ENCODE results near the gene COL4A2.

Gene COL4A2

DNA sequence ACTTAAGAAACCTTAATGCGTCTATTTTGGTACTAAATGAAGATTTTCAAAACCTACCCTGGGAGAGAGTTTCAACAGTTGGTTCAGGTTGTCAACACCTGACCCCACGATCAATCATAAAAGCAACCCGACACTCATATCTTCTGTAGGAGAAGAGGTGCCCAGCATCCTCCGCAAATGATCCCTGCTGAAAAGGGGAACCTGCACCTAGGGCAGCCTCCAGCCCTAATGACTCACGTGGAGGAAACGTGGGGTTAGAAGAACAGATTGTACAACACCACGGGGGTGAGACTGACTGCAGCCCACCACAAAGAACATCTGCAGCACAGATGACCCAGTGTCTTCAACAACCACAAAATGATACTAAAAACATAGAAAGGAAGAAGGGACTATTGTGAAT, 138.1 kb downstream of the COL4A2 start:
- no peak overlapping the region for H2AFZ ChIP-seq (ENCODE audit: low read length)
- no peaks in the 10 kb centered on the region for H3K4me1 ChIP-seq (ENCODE audit: insufficient read depth, low read length, poor library complexity, severe bottlenecking)
- no peaks in the 10 kb centered on the region for H3F3A ChIP-seq (ENCODE audit: low read depth)
- no peak overlapping the region for H3K9ac ChIP-seq (ENCODE audit: low read depth, low read length, poor library complexity, severe bottlenecking)
- TF ChIP-seq, protein P1, sequence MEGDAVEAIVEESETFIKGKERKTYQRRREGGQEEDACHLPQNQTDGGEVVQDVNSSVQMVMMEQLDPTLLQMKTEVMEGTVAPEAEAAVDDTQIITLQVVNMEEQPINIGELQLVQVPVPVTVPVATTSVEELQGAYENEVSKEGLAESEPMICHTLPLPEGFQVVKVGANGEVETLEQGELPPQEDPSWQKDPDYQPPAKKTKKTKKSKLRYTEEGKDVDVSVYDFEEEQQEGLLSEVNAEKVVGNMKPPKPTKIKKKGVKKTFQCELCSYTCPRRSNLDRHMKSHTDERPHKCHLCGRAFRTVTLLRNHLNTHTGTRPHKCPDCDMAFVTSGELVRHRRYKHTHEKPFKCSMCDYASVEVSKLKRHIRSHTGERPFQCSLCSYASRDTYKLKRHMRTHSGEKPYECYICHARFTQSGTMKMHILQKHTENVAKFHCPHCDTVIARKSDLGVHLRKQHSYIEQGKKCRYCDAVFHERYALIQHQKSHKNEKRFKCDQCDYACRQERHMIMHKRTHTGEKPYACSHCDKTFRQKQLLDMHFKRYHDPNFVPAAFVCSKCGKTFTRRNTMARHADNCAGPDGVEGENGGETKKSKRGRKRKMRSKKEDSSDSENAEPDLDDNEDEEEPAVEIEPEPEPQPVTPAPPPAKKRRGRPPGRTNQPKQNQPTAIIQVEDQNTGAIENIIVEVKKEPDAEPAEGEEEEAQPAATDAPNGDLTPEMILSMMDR (conservative IDR thresholded peaks at IDR 0.05; ENCODE audit: low read length), result no peak
- TF ChIP-seq EZH2phosphoT487 (IDR thresholded peaks at IDR 0.05; ENCODE audit: borderline replicate concordance), result no peak
- no peaks in the 10 kb centered on the region for H3K9me3 ChIP-seq (ENCODE audit: insufficient read depth, low read depth, low read length)
- no peaks in the 10 kb centered on the region for H3K9me2 ChIP-seq (replicated peaks; ENCODE audit: low read depth, low read length)
- H3K79me2 ChIP-seq (ENCODE audit: insufficient read depth, low read length), result no peaks in the 10 kb centered on the region
- no peak overlapping the region for H3K4me2 ChIP-seq (ENCODE audit: low read depth, low read length, poor library complexity, severe bottlenecking)
- H3K4me3 ChIP-seq (ENCODE audit: low read length, poor library complexity, severe bottlenecking), result no peak overlapping the region
- H3K36me3 ChIP-seq (ENCODE audit: insufficient read depth, low read length), result no peaks in the 10 kb centered on the region
- H4K20me1 ChIP-seq (ENCODE audit: insufficient read depth, low read length, poor library complexity, severe bottlenecking), result no peaks in the 10 kb centered on the region
- no peaks in the 10 kb centered on the region for H3K27me3 ChIP-seq (ENCODE audit: insufficient read depth, low read length, poor library complexity, severe bottlenecking)

DNA sequence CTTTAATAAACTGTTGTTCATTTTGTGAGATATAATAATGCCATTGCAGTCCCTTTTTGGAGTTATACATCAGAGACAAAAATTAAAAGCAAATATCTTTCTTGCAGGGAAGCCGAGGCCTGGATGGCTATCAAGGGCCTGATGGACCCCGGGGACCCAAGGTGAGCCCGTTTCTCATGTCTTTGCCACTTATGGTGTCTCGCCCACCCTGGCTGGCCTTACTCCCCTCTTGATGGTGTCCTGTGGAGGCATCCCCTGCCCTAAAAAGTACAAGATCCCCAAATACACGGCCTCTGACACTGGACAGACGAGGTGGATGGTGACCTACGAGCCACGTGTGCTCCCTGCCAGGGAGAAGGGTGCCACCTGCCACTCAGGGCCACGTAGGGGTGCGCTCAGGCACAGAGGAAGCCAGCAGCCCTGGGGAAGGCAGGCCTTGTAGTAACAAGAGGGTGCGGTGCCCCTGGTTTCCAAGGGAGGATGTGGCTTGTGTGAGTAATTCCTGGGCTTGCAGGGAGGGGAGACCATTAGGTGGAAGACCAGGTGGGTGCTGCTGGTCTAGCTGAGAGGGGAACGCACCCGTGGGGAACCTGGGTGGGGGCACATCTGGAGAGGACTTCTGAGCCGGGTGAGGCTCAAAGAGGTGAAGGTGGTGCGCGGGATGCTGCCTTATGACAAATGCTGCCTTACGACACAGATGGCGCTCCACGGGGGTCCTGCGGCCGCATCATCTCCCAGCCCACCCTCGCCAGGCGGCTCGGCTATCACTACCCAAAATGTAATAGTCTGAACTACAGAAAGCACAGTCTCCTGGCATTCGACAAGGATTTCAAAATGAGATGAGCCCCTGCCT, 138.9 kb downstream of the COL4A2 start:
- no peaks in the 10 kb centered on the region for H3K9me3 ChIP-seq (ENCODE audit: insufficient read depth, low read depth, low read length)
- H3K9me2 ChIP-seq (replicated peaks; ENCODE audit: low read depth, low read length), result no peaks in the 10 kb centered on the region
- no peaks in the 10 kb centered on the region for H3K79me2 ChIP-seq (ENCODE audit: insufficient read depth, low read length)
- H3F3A ChIP-seq (ENCODE audit: low read depth), result no peaks in the 10 kb centered on the region
- no peaks in the 10 kb centered on the region for H4K20me1 ChIP-seq (ENCODE audit: insufficient read depth, low read length, poor library complexity, severe bottlenecking)
- no peak overlapping the region for H2AFZ ChIP-seq (ENCODE audit: low read length)
- TF ChIP-seq, protein P1 (conservative IDR thresholded peaks at IDR 0.05; ENCODE audit: low read length), result no peak
- no peak for TF ChIP-seq EZH2phosphoT487 (IDR thresholded peaks at IDR 0.05; ENCODE audit: borderline replicate concordance)
- H3K4me3 ChIP-seq (ENCODE audit: low read length, poor library complexity, severe bottlenecking), result no peak overlapping the region
- no peak overlapping the region for H3K4me2 ChIP-seq (ENCODE audit: low read depth, low read length, poor library complexity, severe bottlenecking)
- no peaks in the 10 kb centered on the region for H3K27me3 ChIP-seq (ENCODE audit: insufficient read depth, low read length, poor library complexity, severe bottlenecking)
- H3K9ac ChIP-seq (ENCODE audit: low read depth, low read length, poor library complexity, severe bottlenecking), result no peak overlapping the region
- H3K36me3 ChIP-seq (ENCODE audit: insufficient read depth, low read length), result no peaks in the 10 kb centered on the region
- no peaks in the 10 kb centered on the region for H3K4me1 ChIP-seq (ENCODE audit: insufficient read depth, low read length, poor library complexity, severe bottlenecking)

DNA sequence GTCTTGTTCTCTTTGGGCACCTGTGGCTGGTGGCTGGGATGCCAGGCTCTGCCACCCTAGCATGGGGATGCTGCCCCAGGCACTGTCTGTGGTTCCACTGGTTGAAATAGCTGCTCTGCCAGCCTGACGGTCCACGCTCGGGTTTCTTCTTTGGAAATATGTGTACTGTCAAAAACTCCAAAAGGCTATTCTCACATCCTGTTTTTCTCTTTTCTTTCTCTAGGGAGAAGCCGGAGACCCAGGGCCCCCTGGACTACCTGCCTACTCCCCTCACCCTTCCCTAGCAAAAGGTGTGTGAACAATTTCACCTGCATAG, 139.4 kb downstream of the COL4A2 start:
- no peaks in the 10 kb centered on the region for H3K27me3 ChIP-seq (ENCODE audit: insufficient read depth, low read length, poor library complexity, severe bottlenecking)
- H3K79me2 ChIP-seq (ENCODE audit: insufficient read depth, low read length), result no peaks in the 10 kb centered on the region
- no peak overlapping the region for H3K4me2 ChIP-seq (ENCODE audit: low read depth, low read length, poor library complexity, severe bottlenecking)

More for the DNA sequence above, 139.4 kb downstream of the COL4A2 start:
- no peaks in the 10 kb centered on the region for H3K9me3 ChIP-seq (ENCODE audit: insufficient read depth, low read depth, low read length)
- no peak for TF ChIP-seq EZH2phosphoT487 (IDR thresholded peaks at IDR 0.05; ENCODE audit: borderline replicate concordance)
- TF ChIP-seq, protein P1 (conservative IDR thresholded peaks at IDR 0.05; ENCODE audit: low read length), result no peak
- no peak overlapping the region for H3K4me3 ChIP-seq (ENCODE audit: low read length, poor library complexity, severe bottlenecking)
- H3K9me2 ChIP-seq (replicated peaks; ENCODE audit: low read depth, low read length), result no peaks in the 10 kb centered on the region
- no peaks in the 10 kb centered on the region for H3K36me3 ChIP-seq (ENCODE audit: insufficient read depth, low read length)
- no peak overlapping the region for H3K9ac ChIP-seq (ENCODE audit: low read depth, low read length, poor library complexity, severe bottlenecking)
- H2AFZ ChIP-seq (ENCODE audit: low read length), result no peak overlapping the region
- H3F3A ChIP-seq (ENCODE audit: low read depth), result no peaks in the 10 kb centered on the region
- no peaks in the 10 kb centered on the region for H3K4me1 ChIP-seq (ENCODE audit: insufficient read depth, low read length, poor library complexity, severe bottlenecking)
- H4K20me1 ChIP-seq (ENCODE audit: insufficient read depth, low read length, poor library complexity, severe bottlenecking), result no peaks in the 10 kb centered on the region
